Kidney epithelial cell (primary cell): Measurements from ENCODE around the gene HACD3. TPM values are rescaled to one million over a fixed set of nuclear protein-coding genes. Genes with fewer than 3 reads are reported as not detected.

ENCODE experiments used
- total RNA-seq: library from RNA; depleted of rRNA; stranded (reverse); fragments of >200 nt; gene quantifications from 2 replicates; pipeline ENCODE4 v1.2.3, GENCODE V29; 2015

HACD3 gene
- total RNA-seq, 1 donor from 2014 or later: 99.6 TPM

Other genes starting within 250 kb of the HACD3 start
- gene PARP16, start 243.6 kb upstream of the HACD3 start, total RNA-seq: 9.2 and 11.8 TPM in 2 replicates
- gene RNU5A-1, start 234.4 kb upstream of the HACD3 start, total RNA-seq: not detected in 2 replicates
- gene RNU5B-1, start 225.8 kb upstream of the HACD3 start, total RNA-seq: not detected in 2 replicates
- 0.13 and 0.27 TPM in 2 replicates for gene IGDCC3, start 152.5 kb upstream of the HACD3 start, total RNA-seq
- gene IGDCC4, start 107.5 kb upstream of the HACD3 start, total RNA-seq: 16.5 and 18.1 TPM in 2 replicates
- 27.2 and 30.8 TPM in 2 replicates for gene DPP8, start 12.8 kb upstream of the HACD3 start, total RNA-seq
- gene INTS14, start 80.7 kb downstream of the HACD3 start, total RNA-seq: 36.5 and 49.3 TPM in 2 replicates
- 11.3 and 17.8 TPM in 2 replicates for gene SLC24A1, start 91.5 kb downstream of the HACD3 start, total RNA-seq